Activated gamma-delta T cell (primary cell): ENCODE data around the gene PNMA8B.
"Not testable (repeated sequence)": the region's sequence is repeated elsewhere in the genome, so short reads cannot be mapped to it uniquely, and the experiment has no call there.

Experiments used
- DNase-seq: peaks from one replicate; lab custom pipeline; 2025; lab: John Stamatoyannopoulos, UW
- total RNA-seq, 2 donors: gene quantifications; one replicate each; lab custom pipeline; 2026; lab: John Stamatoyannopoulos, UW

Gene PNMA8B
- 0.36 to 0.39 reads per million in 2 donors for total RNA-seq

GRCh38 chr19:46495786-46496099, at the start of gene PNMA8B:
TSS of gene PNMA8B (minus strand) at chr19:46495867. CDS start at chr19:46495465, 402 bp downstream.
- DNase-seq, result no peak

- DNase-seq, result no peak
These were observed 49.0 kb upstream of the PNMA8B start for GRCh38 chr19:46544651-46545050.

GRCh38 chr19:46542428-46543230, 47.0 kb upstream of the PNMA8B start:
- DNase-seq, result no peak

GRCh38 chr19:46537136-46538097, 41.8 kb upstream of the PNMA8B start:
- no peak for DNase-seq

- no peak for DNase-seq
These were observed 40.7 kb upstream of the PNMA8B start for GRCh38 chr19:46536391-46536790.

- DNase-seq, result no peak
These were observed 38.0 kb upstream of the PNMA8B start for GRCh38 chr19:46533621-46534081.

GRCh38 chr19:46533078-46533620, 37.5 kb upstream of the PNMA8B start:
- no peak for DNase-seq

- no peak for DNase-seq
These were observed 35.0 kb upstream of the PNMA8B start for GRCh38 chr19:46530636-46531035.

- no peak for DNase-seq
These were observed 34.2 kb upstream of the PNMA8B start for GRCh38 chr19:46529622-46530451.

- DNase-seq, result no peak
These were observed 33.2 kb upstream of the PNMA8B start for GRCh38 chr19:46528601-46529590.

GRCh38 chr19:46526801-46527200, 31.1 kb upstream of the PNMA8B start:
- DNase-seq, result not testable (repeated sequence)

- DNase-seq, result no peak
These were observed 28.6 kb upstream of the PNMA8B start for GRCh38 chr19:46524308-46524707.

GRCh38 chr19:46522988-46523387, 27.3 kb upstream of the PNMA8B start:
- DNase-seq, result not testable (repeated sequence)

GRCh38 chr19:46521241-46521868, 25.7 kb upstream of the PNMA8B start:
- no peak for DNase-seq

GRCh38 chr19:46520616-46521015, 24.9 kb upstream of the PNMA8B start:
- DNase-seq, result no peak

- DNase-seq, result no peak
These were observed 21.8 kb upstream of the PNMA8B start for GRCh38 chr19:46517471-46517870.

- no peak for DNase-seq
These were observed 20.2 kb upstream of the PNMA8B start for GRCh38 chr19:46515879-46516350.

- no peak for DNase-seq
These were observed 19.6 kb upstream of the PNMA8B start for GRCh38 chr19:46515290-46515609.

GRCh38 chr19:46514589-46515289, 19.1 kb upstream of the PNMA8B start:
- DNase-seq, result no peak
